Cerebellar nuclear complex (tissue), 1 donor: Measurements from ENCODE around the gene HK2.

Experiments used
- DNase-seq, 2 experiments: peaks; one replicate each; lab custom pipeline; 2025; lab: John Stamatoyannopoulos, UW

Gene HK2

DNA sequence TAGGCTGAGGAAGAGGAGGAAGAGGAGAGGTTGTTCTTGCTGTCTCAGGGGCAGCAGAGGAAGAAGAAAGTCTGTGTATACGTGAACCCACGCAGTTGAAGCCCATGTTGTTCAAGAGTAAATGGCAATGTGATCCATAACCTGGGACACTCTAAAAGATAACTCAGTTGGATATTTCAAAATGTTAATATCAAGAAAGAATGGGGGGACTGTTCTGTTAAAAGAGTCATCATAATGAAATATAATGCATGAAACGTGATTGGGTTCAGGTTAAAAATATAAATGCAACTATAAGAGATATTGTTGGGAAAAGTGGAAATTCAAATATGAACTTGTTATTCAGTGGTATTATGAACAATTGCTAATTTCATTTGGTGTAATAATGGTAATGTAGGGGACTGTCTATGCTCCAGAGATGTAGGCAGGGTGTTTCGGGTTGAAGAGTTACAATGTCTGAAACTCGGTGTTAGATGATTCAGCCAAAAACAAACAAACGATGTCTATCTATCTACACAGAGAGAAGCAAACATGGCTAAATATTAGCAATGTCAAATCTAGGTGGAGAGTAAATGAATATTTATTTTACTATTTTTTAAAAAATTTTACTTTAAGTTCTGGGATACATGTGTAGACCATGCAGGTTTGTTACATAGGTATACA, 103.4 kb downstream of the HK2 start:
- DNase-seq = no peak

DNA sequence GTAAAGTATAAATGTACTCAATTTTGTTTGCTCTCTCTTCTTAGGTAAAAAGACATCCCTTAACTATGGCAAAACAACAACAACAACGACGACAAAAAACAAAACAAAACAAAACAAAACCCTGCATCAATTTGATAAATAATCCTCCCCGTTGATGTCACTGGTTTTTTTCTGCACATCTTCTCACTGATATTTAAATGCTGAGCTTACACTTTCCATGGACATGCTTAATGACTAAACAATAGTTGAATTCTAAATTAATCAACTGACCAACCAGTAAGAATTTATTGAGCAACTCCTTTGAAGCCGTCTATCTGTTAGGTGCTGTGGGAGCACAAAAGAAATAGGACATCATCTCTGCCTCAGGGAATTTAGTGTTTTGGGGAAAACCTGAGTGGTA, 104.3 kb downstream of the HK2 start:
- no peak for DNase-seq

DNA sequence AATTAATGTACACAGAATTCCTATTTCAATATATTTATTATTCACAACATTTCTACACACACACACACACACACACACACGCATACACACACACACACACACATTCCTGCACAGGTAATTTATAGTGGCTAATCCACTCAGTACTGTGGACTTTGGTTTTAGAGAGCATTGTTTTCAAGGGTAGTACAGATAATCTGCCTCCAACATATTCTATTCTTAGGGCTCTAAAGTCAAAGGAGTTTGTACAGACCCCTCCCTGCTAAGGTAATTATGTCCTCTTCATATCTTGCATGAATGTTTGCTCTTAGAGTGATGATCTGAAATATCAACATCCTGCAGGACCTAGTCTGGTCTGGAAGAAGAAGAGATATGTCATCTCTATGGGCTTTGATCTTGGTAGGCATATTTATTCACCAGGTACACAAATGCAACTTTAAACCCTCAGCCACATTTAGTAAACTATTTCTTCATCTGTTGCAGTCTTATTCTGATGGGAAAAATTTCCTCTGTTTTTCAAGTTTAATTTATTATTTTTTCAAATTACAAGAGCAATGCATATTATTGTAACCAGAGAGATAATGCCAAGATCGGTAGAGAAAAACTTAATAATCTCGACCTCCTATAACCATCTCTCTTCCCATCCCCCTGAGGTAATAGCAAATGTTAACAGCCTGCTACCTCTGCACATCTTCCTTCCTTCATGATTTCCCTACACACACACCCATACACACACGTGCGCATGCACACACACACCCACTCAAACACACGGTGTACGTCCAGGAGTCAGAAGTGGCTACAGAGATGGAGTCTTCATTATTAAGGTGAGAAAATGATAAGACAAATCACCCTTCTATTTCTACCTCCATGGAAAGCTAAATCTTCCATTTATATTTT, 106.2 kb downstream of the HK2 start:
- DNase-seq = no peak

DNA sequence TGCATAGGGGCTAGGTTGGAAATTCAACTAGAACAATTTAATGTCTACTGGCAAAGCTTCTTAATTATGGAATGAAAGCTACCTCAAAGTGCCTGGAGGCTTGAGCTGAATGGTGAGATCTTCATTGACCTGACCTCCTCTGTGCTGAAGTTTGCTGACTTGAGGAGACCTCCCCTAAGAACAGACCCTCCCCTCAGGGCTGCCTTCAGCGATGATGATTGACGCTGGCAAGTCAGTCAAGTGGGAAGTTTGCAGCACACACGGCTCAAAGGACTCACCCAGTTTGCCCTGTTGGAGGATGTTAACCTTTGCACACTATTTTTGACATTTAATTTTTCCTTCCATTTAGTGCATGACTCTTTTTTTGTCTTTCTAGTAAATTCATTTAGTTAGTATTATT, 107.4 kb downstream of the HK2 start:
- no peak for DNase-seq

DNA sequence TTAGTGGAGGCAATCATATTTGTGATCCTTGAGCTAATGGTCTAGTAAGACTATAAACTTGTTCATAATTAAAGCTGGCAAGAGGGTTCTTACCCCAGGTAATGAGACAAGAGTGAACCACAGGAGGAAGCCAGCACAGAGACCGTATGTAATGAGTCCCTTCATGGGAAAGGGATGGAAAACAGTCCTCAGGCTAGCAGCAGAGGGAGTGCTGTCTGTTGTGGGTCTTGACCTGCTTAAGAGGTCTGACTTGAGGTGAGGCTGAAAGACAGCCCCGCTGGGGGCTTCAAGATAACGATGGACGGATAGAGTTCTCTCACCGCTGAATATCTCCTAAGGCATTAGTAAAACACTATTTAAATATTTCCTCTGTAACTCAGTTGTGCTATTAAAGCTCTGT, 108.3 kb downstream of the HK2 start:
- DNase-seq = no peak
